HG03045 (cell line): ENCODE measurements around the gene ZNF524.

Source experiments
- ATAC-seq: cut with Tn5 transposase; IDR thresholded peaks from one replicate; pipeline ENCODE4 v1.9.1; 2021; ENCODE audit warnings: mild to moderate bottlenecking, moderate library complexity; ENCODE audit not compliant: unreplicated experiment

The ZNF524 gene

DNA sequence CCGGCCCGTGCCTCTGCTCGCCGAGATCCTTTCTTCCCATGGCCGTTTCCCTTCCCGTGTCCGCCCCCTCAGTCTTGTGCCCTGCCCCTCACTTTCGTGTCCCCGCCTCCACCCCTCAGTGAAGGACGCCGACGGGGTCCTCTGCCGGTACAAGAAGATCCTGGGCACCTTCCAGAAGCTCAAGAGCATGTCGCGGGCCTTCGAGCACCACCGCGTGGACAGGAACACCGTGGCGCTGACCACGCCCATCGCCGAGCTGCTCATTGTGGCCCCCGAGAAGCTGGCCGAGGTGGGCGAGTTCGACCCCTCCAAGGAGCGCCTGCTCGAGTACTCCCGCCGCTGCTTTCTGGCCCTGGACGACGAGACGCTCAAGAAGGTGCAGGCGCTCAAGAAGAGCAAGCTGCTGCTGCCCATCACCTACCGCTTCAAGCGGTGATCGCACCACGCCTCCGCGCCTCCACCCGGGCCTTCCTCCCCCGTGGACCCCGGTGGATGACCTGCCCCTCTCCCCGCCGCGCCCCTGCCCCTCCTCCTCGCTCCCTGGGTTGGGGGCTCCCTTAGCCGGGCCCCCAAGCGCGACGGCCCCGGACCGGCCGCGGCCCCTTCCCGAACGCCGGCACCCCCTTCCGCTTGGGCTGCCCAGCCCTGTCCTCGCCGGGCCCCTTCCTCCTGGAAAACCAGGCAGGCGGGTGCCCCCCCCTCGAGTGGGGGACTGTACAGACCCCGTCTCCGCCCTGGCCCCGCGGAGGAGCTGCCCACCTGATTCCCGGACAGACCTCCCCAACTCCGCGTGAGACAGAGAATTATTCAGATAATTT is 52.4 kb downstream of the ZNF524 start:
- ATAC-seq = no peak
